Activated T-helper 2 cell treated with anti-CD3 and anti-CD28 coated beads, Interferon-gamma antibody, Interleukin-2, Interleukin-4, amounts not matched to agents 10 μg/mL and 5 μg/mL and 100 μg/mL, durations not matched to agents 14 hours and 24 hours and 36 hours (primary cell): ENCODE data around the gene SHB. TPM values are rescaled to one million over a fixed set of nuclear protein-coding genes. Genes with fewer than 3 reads are reported as not detected.
A peak's percentile ranks its signal among the peaks of the same experiment; 100 is the strongest.

Experiments used
- DNase-seq: peaks from one replicate; pipeline ENCODE4 v3.0.0; 2021; ENCODE audit warnings: low spot score
- H3K27ac Mint-ChIP-seq: one replicate; pipeline ENCODE4 v1.8.0; 2021; ENCODE audit warnings: mixed read lengths
- H3K27me3 Mint-ChIP-seq: one replicate; pipeline ENCODE4 v1.8.0; 2021; ENCODE audit warnings: low read depth, mixed read lengths
- H3K36me3 Mint-ChIP-seq: one replicate; pipeline ENCODE4 v1.8.0; 2021; ENCODE audit warnings: low read depth, mixed read lengths
- H3K4me1 Mint-ChIP-seq: one replicate; pipeline ENCODE4 v1.8.0; 2021; ENCODE audit warnings: low read depth, mixed read lengths
- H3K4me3 Mint-ChIP-seq: one replicate; pipeline ENCODE4 v1.8.0; 2021; ENCODE audit warnings: low read depth, mild to moderate bottlenecking, moderate library complexity, mixed read lengths
- H3K9me3 Mint-ChIP-seq: one replicate; pipeline ENCODE4 v1.8.0; 2021; ENCODE audit warnings: mixed read lengths
- intact Hi-C: fragments of 100-400 bp; cut with micrococcal nuclease; formaldehyde crosslinking; loops from one replicate; pipeline ENCODE4 v1.15.1; 2023
- total RNA-seq: library from RNA; stranded (reverse); gene quantifications from 2 replicates; pipeline ENCODE4 v1.2.3, GENCODE V29; 2022

SHB gene
- total RNA-seq, 1 donor from 2014 or later, result 1.9 TPM

DNA sequence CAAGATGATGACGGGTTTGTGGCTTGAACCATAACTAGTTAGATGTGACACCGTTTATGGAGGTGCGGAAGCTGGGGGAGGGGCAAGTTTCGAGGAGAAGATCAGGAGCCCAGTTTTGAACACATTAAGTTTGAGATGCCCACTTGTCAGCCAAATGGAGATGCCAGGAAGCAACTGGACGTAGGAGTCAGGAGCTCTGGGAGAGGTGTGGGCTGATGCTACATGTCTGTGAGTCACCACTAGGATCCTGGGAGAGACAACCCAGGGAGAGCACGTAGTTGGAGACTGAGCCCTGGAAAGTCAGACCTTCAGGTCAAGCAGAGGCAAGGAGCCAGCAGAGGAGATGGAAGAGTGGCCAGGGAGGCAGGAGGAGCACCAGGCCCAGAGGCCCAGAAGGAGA is 116.3 kb downstream of the SHB start:
- H3K9me3 Mint-ChIP-seq, result no peaks in the 10 kb centered on the region
- H3K4me1 Mint-ChIP-seq, result peaks cover 30% of the 10 kb centered on the region
- intact Hi-C loops, result loop anchor here (2.0 to 10.0 kb wide), 2 partner anchors 48 to 118 kb away; partner anchors contain the start of gene SLC25A51
- H3K27ac Mint-ChIP-seq, result peak overlapping the region; percentile 23
- DNase-seq, result no peak
- no peak overlapping the region for H3K4me3 Mint-ChIP-seq
- no peaks in the 10 kb centered on the region for H3K27me3 Mint-ChIP-seq
- H3K36me3 Mint-ChIP-seq, result no peaks in the 10 kb centered on the region

DNA sequence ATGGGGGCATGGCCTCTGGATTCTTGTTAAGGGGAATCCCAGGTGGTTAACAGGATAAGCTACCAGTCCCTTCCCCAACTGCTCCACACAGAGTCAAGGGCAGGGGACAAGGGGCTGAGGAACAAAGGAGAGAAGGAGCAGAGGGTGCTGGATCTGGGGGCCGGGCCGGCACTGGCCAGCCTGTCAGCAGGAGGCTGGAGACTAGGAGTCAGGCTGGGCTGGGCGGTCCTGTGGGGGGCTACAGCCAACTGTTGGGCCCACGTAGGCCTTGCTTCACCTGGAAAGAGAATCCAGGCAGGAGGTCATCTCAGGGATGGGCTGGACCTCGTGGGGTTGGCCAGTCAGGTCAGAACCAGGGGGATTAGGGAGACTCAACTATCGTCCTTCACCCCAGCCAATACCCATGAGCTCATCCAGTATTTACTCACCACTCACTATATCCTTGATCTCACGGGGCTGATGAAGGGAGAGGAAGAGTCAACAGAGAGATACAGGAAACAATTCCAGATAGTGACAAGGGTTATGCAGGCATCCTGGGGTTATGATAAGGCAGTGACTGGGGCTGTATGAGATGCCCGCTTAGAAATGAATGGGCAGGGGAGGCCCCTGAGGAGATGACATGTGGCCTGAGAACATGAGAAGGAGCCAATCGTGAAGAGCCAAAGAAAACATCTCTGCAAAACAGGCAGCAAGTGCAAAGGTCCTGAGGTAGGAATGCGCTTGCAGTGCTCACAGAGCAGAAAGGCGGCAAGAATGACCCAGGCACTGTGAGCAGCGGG is 117.2 kb downstream of the SHB start:
- H3K36me3 Mint-ChIP-seq, result no peaks in the 10 kb centered on the region
- H3K27me3 Mint-ChIP-seq, result no peaks in the 10 kb centered on the region
- peak overlapping the region; percentile 23 for H3K27ac Mint-ChIP-seq
- no peaks in the 10 kb centered on the region for H3K9me3 Mint-ChIP-seq
- peaks cover 30% of the 10 kb centered on the region for H3K4me1 Mint-ChIP-seq
- no peak for DNase-seq
- no peak overlapping the region for H3K4me3 Mint-ChIP-seq
- intact Hi-C loops, result loop anchor here (2.0 to 10.0 kb wide), 2 partner anchors 47 to 119 kb away; partner anchors contain the start of gene SLC25A51

DNA sequence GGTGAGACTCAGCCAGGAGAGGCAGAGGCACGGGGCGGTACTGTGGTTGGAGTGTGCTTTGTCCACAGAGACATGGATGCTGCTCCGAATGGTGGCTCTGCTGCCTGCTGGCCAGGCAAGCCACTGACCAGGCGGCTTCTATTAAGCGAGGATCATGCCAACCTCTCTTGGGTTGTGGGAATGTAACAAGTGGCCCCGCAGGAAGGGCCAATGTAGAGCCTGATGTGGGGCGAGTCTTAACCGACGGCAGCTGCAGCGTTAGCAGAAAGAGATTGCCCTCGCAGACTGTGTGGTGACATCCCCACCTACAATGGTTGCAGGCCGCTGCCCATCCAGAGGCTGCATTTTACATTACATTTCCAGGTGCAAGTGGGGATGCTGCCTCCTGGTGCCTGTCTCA is 118.5 kb downstream of the SHB start:
- DNase-seq, result no peak
- Mint-ChIP-seq H3K4me1 (peaks cover 30% of the 10 kb centered on the region), H3K27me3 (no peaks in the 10 kb centered on the region), H3K9me3 (no peaks in the 10 kb centered on the region), H3K27ac (no peak overlapping the region), H3K36me3 (no peaks in the 10 kb centered on the region), H3K4me3 (no peak overlapping the region)
- intact Hi-C loops, result loop anchor here (10.0 kb wide), 1 partner anchor 46 kb away; the partner anchor contains the start of gene SLC25A51

DNA sequence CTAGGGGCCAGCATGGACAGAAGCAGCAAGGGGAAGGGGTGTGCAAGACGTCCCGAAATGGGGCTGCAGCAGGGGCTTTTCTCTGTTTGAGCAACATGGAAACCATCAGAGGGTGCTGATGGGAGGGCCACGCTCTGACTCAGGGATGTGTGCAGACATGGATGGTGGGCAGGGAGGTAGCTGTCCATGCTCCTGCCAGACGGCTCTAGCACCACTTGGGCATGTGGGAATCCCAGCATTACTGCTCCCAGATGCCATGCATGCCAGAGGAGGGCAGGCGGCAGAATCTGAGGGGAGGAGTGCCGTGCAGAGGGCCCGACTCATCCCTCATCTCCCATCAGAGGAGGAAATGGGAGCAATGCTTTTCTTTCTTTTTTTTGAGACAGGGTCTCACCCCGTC is 119.5 kb downstream of the SHB start:
- Mint-ChIP-seq H3K36me3 (no peaks in the 10 kb centered on the region), H3K27ac (no peak overlapping the region), H3K4me3 (no peak overlapping the region), H3K9me3 (no peaks in the 10 kb centered on the region), H3K27me3 (no peaks in the 10 kb centered on the region), H3K4me1 (peaks cover 25% of the 10 kb centered on the region)
- intact Hi-C loops, result no loop called here
- no peak for DNase-seq

DNA sequence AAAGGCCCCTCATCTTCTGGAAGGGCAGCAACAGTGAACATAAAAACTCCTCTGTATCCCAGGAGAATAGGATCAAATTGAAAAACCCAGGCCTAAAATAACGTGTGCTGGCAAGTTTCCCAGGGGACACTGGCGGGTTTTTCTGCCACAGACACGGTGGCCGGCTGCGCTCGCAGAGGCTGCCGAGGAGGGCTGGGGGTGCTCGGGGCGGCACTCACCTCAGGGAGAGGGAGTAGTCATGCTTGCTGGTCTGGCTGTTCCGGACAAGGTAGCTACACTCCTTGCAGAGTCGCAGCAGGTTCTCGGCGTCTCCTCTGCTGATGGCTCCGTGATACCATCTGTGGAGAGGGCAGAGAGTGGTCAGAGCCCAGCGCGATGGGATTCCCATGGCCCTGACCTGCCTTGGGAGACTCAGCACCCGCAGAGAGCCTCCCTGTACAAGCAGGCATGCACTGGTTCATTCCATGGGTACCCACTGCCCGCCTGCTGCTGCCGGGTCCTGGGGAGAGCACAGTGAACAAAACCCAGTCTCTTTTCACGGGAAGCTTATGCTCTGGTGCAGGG is 120.5 kb downstream of the SHB start:
- intact Hi-C loops, result no loop called here
- H3K27me3 Mint-ChIP-seq, result no peaks in the 10 kb centered on the region
- no peak overlapping the region for H3K27ac Mint-ChIP-seq

DNA sequence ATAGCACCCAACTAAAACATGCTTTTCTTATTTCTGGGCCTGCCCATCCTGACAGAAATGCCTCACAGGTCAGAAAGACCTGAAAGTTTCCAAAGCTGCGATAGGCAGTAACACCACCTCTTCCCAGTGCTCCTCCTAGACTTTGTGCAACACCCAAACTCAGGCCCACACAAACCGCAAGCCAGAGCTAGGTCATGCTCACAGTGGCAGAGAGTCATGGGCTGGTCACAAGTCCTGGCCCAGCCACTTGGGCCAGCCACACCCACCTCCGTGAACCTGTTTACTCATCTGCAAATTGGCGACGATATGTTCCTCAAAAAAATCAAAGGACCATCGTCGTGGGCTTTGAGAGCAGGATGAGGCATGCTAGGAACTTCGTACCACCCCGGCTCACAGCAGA is 121.0 kb downstream of the SHB start:
- H3K4me1 Mint-ChIP-seq, result peaks cover 9% of the 10 kb centered on the region
- H3K36me3 Mint-ChIP-seq, result no peaks in the 10 kb centered on the region
- no peaks in the 10 kb centered on the region for H3K27me3 Mint-ChIP-seq
- H3K9me3 Mint-ChIP-seq, result no peaks in the 10 kb centered on the region
- H3K27ac Mint-ChIP-seq, result no peak overlapping the region
- intact Hi-C loops, result no loop called here
- no peak overlapping the region for H3K4me3 Mint-ChIP-seq
- no peak for DNase-seq

More for the DNA sequence above, 120.5 kb downstream of the SHB start:
- Mint-ChIP-seq H3K4me1 (peaks cover 14% of the 10 kb centered on the region), H3K4me3 (no peak overlapping the region), H3K9me3 (no peaks in the 10 kb centered on the region), H3K36me3 (no peaks in the 10 kb centered on the region)
- no peak for DNase-seq

DNA sequence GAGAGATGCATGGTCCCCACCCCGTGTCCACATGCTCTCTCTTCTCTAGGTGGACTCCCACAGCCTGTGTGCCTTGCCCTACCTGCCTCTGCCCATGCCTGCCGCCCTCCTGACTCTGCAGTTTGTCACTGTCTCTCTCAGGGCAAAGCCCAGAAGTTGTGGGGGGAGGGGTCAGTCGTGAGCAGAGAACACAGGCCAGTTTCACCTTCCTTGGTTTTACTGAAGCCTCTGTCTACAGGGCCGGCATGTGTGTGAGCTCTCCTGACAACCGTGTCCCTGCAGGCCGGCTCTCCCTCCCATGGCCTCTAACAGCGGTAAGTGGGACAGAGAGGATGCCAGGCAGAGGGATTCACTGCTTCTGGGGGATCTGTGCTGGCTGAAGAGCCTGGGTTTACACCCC is 121.6 kb downstream of the SHB start:
- H3K4me1 Mint-ChIP-seq, result peaks cover 5% of the 10 kb centered on the region
- no peak overlapping the region for H3K27ac Mint-ChIP-seq
- H3K4me3 Mint-ChIP-seq, result no peak overlapping the region
- no peaks in the 10 kb centered on the region for H3K36me3 Mint-ChIP-seq
- H3K27me3 Mint-ChIP-seq, result no peaks in the 10 kb centered on the region
- no peaks in the 10 kb centered on the region for H3K9me3 Mint-ChIP-seq
- DNase-seq, result no peak
- intact Hi-C loops, result no loop called here

DNA sequence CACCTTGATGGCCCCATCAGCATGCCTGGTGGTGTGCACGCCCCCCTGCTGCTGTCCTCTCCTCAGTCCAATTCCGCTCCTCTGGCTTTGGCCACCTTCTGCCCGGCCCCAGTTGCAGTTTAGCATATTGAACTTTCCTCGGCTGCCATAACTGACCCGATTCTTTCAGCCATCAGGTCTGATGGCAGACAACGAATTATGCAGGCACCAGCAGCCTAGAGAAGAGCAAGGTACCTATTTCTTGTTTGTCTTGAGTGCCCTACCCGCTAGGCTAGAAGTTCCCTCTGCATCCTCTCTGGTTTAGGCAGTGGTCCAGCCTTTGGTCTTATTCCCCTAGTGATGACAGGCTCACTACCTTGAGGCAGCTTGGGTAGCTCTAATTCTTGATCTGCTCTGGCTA is 122.1 kb downstream of the SHB start:
- Mint-ChIP-seq H3K27me3 (no peaks in the 10 kb centered on the region), H3K4me3 (no peak overlapping the region), H3K4me1 (no peaks in the 10 kb centered on the region), H3K9me3 (no peaks in the 10 kb centered on the region), H3K27ac (no peak overlapping the region), H3K36me3 (no peaks in the 10 kb centered on the region)
- no peak for DNase-seq
- intact Hi-C loops, result no loop called here

DNA sequence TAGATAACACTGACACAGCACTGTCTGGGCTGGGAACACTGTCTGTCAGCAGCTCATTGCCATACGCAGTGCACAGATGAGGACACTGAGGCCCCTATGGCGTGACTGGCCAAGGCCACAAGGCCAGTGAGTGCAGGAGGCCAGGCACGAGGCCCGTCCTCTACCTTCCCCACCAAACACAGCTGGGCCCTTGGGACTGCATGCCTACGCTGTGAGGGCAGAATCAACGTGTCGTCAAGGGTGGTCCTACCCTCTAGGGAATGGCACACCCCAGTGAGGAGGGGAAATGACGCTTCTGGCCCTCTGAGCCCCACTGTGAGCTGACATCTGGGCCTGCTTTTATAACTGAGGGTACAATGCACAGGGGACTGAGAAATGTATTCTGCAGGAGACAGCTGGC is 123.0 kb downstream of the SHB start:
- Mint-ChIP-seq H3K4me1 (no peaks in the 10 kb centered on the region), H3K27me3 (no peaks in the 10 kb centered on the region)
- intact Hi-C loops, result no loop called here

DNA sequence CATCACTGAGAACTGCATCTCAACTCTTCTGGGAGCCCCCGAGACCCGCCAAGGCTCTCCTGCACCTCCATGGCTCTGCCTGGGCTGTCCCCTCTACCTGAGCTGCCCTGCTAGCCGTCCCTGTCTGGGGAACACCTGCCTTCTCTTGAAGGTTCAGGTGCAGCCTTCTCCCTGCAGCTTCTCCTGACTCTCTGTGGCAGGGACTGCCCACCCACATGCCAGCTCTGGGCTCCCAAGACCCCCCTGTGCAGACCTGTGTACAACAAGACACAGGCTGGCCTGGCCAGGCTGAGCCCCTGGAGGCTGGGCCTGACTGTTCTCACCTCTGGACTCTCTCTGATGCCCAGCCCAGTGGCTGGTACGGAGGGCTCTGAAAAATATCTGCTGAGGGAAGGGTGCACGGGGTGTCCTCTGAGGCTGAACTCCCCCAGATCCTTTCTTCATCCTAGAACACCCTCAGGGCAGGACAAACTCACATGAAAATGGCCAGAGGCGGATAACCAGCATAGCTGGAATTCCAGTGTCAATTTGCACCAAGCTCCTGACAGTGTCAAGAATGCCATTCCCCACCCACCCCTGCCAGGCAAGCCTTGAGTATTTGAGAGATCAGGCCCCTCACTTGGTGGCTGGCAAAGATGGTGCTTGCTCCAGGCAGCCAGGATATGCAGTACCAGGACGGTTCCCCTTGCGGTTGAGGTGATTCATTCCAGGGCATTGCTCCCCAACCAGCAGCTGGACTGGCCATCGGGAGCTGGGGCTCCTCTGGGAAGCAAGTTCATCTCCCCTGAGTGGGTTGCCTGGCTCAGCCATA is 124.2 kb downstream of the SHB start:
- no peaks in the 10 kb centered on the region for H3K36me3 Mint-ChIP-seq
- H3K9me3 Mint-ChIP-seq, result no peaks in the 10 kb centered on the region
- no peaks in the 10 kb centered on the region for H3K27me3 Mint-ChIP-seq
- H3K4me1 Mint-ChIP-seq, result no peaks in the 10 kb centered on the region
- H3K27ac Mint-ChIP-seq, result no peak overlapping the region
- no peak for DNase-seq
- no peak overlapping the region for H3K4me3 Mint-ChIP-seq
- intact Hi-C loops, result no loop called here

More for the DNA sequence above, 123.0 kb downstream of the SHB start:
- DNase-seq, result no peak
- Mint-ChIP-seq H3K27ac (no peak overlapping the region), H3K36me3 (no peaks in the 10 kb centered on the region), H3K9me3 (no peaks in the 10 kb centered on the region), H3K4me3 (no peak overlapping the region)

DNA sequence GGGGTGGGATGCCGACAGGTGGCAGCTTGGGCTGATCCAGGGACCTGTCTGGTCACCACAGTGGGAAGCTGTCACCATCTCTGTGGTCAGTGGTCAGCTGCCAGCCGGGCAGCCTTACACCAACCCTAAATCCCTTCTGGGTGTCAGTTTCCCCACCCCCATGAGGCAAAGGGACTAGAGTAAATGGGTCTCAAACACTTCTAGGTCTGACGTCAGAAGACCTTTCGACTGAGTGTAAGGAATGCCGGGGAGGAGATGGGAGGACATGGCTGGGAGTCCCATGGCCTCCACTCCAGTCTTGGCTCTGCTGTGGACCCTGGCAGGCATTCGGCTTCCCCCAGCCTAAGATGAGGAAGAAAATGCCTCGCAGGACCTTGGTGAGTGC is 124.8 kb downstream of the SHB start:
- Mint-ChIP-seq H3K9me3 (no peaks in the 10 kb centered on the region), H3K27ac (no peak overlapping the region), H3K4me1 (no peaks in the 10 kb centered on the region), H3K36me3 (no peaks in the 10 kb centered on the region), H3K4me3 (no peak overlapping the region), H3K27me3 (no peaks in the 10 kb centered on the region)
- intact Hi-C loops, result no loop called here
- DNase-seq, result no peak

DNA sequence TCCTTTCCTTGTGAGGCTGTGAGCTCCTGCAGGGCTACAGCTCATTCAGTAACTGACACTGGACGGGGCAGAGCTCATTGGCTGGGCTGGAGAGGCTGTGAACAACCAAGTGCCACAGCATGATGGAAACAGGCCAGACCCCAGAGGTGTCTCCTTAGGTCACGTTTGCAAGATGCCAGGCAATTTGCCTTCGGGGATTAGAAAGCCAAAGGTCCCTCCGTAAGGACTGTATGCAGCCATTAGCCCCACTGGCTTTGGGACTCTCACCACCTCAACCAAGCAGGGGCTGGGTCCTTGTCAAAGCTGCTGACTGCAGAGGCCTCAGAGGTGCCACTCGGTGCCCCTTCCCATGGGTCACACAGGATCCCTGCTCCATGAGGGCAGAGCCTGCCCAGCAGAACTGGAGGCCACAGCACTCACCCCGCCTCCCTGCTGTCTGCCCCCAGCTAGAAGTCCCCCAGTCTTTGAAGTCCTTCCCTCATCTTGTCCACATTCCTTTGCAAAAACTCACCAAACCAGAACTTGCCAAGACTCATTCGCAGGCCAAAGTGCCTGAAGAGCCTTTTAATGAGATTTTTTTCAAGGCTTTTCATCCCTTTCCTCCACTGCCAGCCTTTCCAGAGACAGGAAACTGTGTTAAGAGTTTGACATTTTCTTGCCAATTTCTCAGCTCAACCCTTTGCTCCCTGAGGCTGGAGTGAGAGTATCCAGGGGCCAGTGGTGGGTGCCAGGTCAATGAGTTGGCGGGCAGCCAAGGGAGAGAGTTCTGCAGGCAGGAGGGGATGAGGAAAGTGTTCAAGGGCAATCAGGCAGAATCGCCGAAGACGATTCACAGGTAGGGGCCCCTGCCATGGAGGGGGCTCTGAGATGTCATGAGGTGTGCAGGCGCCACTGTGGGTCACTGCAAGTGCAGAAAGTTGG is 125.4 kb downstream of the SHB start:
- Mint-ChIP-seq H3K9me3 (no peaks in the 10 kb centered on the region), H3K4me1 (no peaks in the 10 kb centered on the region), H3K27me3 (no peaks in the 10 kb centered on the region), H3K27ac (no peak overlapping the region), H3K36me3 (no peaks in the 10 kb centered on the region), H3K4me3 (no peak overlapping the region)
- no peak for DNase-seq
- intact Hi-C loops, result no loop called here
